MV-4-11 (cell line): Measurements from ENCODE around the gene CDH1.

ENCODE experiments used
- DNase-seq: peaks from one replicate; lab custom pipeline; 2025; lab: John Stamatoyannopoulos, UW

Gene CDH1

DNA sequence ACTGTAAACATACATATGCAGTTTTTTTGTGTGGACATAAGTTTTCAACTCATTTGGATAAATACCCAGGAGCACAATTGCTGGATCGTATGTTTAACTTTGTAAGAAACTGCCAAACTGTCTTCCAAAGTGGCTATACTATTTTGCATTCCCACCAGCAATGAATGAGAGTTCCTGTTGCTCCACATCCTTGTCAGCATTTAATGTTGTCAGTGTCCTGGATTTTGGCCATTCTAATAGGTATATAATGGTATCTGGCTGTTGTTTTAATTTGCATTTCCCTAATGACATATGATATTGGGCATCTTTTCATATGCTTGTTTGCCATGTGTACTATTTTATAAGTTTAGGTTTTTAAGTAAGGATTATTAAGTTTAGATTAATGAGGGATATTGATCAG is 120.4 kb downstream of the CDH1 start:
- no peak for DNase-seq

DNA sequence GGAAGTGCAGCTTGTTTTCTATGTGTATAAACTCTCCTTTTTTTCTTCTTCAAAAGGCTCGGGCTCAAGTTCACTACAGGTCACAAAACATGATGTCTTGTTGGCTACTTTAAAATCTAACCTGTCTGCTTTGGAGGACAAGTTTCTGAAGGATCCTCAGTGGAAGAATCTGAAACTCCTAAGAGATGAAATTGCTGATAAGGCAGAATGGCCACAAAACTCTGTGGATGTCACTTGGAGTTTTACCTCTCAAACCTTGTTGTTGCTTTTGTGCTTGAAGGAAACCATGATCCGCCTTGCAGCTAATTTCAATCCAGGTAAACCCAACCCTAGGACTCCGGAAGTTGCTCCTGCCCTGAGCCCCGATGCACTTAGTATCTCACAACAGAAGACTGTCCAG is 122.7 kb downstream of the CDH1 start:
- DNase-seq = no peak

DNA sequence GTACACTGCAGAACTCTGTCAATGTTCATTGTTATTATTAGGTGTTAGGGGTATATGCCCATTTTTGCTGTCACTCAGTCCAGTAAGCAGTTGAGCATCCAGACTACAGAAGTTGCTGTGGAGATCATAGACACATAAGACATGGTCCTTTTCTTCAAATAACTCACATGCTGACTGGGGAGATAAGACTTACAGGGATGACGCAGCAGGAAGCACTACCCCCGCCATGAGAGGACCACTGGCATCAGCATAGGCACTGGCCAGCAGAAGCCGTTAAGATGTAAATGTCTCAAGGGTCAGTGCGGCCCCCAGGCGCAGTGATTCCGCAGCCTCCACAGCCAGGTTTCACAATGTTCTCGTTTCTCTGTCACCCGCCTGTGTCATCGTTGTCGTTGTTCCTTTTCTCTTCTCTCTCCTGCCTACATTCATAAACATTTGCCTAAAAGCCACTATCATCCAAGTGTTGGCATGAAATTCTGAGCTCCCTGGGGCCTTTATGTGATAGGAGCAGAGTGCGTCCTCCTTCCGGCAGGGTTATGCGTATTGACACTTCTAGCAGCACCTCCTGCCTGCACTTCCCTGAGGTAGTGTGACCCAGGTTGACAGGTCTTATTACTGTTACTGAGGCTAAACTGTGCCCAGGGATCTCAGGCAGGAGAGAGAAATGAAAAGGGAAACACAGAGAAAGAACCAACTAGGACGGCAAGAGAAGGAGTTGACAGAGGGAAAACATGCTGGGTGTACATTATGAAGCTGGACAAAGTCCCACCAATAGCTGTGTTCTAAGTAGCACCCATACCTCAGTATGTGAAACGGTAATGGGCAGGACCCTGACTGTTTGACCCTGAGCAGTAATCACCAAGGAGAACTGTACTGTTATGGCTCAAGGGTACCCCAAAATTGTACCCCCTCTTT is 124.1 kb downstream of the CDH1 start:
- no peak for DNase-seq

DNA sequence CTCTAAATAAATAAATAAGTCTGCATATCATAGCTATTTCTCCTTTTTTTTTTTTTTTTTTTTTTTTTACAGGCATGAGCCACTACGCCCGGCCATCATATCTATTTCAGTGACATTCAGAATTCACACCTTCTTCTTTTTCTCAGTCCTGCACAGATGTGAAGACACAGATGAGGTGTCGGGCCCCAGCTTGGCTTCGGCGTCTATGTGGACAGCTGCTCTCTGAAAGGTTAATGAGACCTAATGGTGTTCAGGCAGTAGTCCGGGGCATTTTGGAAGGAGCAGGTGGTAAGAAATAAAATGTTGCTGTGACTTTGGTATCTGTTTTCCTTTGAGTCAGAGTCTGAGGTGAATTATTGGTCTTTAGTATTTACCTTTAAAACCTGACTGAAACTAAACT is 129.8 kb downstream of the CDH1 start:
- no peak for DNase-seq

DNA sequence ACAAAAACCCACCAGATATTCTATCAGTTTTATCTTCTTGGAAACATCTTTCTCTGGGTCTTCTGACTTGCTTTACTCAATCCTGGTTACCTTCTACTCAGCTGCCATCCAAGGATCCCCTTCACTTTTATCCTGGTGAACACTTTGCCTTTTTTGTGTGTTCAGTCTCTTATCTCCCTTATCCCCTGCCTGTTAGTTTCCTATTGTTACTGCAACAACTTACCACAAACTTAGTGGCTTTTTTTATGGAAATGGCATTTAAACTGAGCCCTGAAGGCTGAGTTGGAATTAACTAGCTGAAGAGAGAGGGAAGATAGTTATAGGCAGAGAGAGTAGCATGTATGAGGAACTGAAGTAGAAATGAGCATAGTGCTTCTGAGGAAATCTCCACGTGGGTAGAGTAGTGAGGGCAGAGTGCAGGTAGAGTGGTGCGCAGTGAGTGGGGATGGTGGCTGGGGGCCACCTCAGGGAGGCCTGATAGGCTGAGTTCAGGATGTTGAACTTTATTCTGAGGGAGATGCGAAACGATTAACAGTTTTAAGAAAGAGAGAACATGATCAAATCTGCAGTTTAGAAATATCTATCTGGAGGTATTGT is 132.5 kb downstream of the CDH1 start:
- DNase-seq = no peak

DNA sequence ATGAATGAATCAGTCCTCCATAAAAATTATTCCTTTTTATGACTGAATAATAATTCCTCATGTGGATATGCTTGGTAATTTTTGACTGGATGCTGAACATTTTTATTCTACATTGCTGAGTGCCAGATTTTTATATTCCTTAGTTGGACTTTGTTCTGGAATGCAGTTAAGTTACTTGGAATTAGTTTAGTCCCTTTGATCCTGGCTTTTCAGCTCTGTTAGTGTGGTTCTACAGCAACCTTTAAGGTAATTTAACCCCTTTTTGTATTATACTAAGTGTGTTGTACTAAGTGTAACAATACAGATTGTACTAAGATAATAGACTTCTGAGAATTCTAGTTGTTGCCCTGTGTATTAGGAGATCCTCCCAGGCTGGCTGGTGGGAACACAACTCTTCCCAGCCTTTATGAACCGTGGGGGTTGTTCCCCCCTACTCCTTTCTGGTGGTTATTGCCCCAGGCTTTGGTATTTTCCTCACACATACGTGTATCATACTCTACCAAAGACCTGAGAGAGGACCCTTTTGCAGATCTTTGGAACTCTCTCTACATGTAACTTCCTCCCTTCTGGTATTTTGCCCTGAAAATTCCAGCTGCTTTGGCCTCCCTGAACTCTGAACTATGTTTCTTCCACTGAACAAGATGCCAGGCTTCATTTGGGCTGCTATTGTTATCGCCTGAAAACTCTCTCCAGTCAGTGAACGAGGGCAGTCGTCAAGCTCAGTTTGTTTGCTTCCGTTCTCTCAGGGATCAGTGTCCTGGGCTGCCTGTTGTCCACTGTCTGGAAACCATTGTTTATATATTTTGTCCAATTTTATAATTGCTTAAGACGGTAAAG is 136.8 kb downstream of the CDH1 start:
- DNase-seq = no peak

DNA sequence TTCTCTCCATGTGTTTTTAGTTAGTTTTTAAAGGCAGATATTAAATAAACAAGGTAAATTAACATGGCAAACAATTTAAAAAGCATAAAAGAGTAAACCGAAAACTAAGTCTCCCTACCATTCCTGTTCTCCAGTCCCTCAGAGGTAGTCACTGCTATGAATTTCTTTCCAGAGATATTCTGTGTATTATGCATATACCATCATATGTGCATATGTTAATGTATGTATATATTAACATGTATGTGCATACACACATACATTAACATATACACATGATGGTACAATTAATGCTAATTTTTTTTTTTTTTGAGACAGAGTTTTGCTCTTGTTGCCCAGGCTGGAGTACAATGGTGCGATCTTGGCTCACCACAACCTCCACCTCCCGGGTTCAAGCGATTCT is 138.8 kb downstream of the CDH1 start:
- DNase-seq = no peak

DNA sequence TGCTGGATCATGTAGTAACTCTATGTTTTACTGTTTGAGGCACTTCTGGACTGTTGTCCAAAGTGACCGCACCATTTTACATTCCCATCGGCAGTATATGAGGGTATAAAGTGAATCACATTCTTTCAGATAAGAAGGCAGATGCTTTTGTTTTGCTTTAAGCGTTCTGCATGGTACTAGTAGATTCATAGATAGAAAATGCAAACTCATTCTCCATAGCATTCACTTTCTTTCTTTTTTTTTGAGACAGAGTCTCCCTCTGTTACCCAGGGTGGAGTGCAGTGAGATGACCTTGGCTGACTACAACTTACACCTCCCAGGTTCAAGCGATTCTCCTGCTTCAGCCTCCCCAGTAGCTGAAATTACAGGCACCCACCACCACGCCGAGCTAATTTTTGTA is 146.6 kb downstream of the CDH1 start:
- DNase-seq = no peak

DNA sequence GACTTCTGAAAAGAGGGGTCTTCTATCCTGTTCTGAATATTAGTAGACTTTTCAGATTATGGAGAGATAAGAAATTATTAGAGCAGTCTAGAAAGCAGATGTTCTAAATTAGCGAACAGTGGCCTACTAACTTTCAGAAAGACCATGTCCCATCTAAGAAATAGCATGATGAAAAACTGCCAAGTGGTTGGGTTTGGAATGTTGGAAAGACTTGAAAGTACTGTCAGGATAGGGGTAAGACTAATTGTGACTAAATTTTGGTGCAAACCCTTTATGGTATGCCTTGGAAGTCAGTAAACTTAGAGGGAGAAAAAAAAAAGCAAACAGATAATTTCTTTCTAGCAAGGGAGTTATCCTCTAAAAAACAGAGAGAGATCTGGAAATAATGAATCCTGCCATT is 147.3 kb downstream of the CDH1 start:
- DNase-seq = no peak
